AG10803 (cell line): ENCODE results near the gene CTXN3.

ENCODE experiments used
- DNase-seq: peaks from one replicate; pipeline ENCODE4 v3.0.0; 2010; ENCODE audit warnings: low read depth
- H3K4me3 ChIP-seq: 2 replicates; pipeline ENCODE4 v1.5.1; 2011; ENCODE audit warnings: mild to moderate bottlenecking, low read length, control low read depth
- CTCF ChIP-seq: conservative IDR thresholded peaks from 2 replicates; pipeline ENCODE4 v1.5.1; 2011; ENCODE audit warnings: mild to moderate bottlenecking, low read length, control low read depth, inconsistent platforms

Gene CTXN3

GRCh38 chr5:127608077-127608660 lies 40.7 kb upstream of the CTXN3 start:
- H3K4me3 ChIP-seq: no peak overlapping the region
- no peak for DNase-seq
- TF ChIP-seq CTCF: no peak

- no peak for DNase-seq
- H3K4me3 ChIP-seq: no peak overlapping the region
- TF ChIP-seq CTCF: no peak
Measured at GRCh38 chr5:127609011-127609410, 39.9 kb upstream of the CTXN3 start.

- no peak overlapping the region for H3K4me3 ChIP-seq
- no peak for TF ChIP-seq CTCF
- DNase-seq: no peak
Measured at GRCh38 chr5:127609957-127610356, 38.9 kb upstream of the CTXN3 start.

GRCh38 chr5:127612441-127613141 lies 36.3 kb upstream of the CTXN3 start:
- no peak for TF ChIP-seq CTCF
- DNase-seq: no peak
- no peak overlapping the region for H3K4me3 ChIP-seq

- peak; percentile 4 for DNase-seq
- no peak for TF ChIP-seq CTCF
- H3K4me3 ChIP-seq: no peak overlapping the region
Measured at GRCh38 chr5:127615916-127616315, 33.0 kb upstream of the CTXN3 start.

GRCh38 chr5:127619908-127620479 lies 28.9 kb upstream of the CTXN3 start:
- DNase-seq: no peak
- TF ChIP-seq CTCF: no peak
- H3K4me3 ChIP-seq: no peak overlapping the region
